ENCODE data around the gene TAS1R3.

- TF ChIP-seq CTCF (conservative IDR thresholded peaks at IDR 0.05; ENCODE audit: low read depth in 2 of 2) (no peak), REST (IDR thresholded peaks at IDR 0.05; ENCODE audit: unreplicated experiment) (no peak), POLR2AphosphoS5 (IDR thresholded peaks at IDR 0.05; ENCODE audit: low read depth) (no peak), NANOG (IDR thresholded peaks at IDR 0.05; ENCODE audit: borderline replicate concordance) (no peak), EZH2 (IDR thresholded peaks at IDR 0.05; ENCODE audit: low read depth, unreplicated experiment) (no peak), EZH2phosphoT487 (IDR thresholded peaks at IDR 0.05; ENCODE audit: unreplicated experiment) (no peak), CREB1 (CRISPR knock-in tag; IDR thresholded peaks at IDR 0.05; ENCODE audit: low read depth) (no peak), ZNF331 (CRISPR knock-in tag; IDR thresholded peaks at IDR 0.05; ENCODE audit: low read depth) (no peak), ZNF114 (CRISPR knock-in tag; IDR thresholded peaks at IDR 0.05) (no peak), ETS1 (IDR thresholded peaks at IDR 0.05) (no peak), JUNB (IDR thresholded peaks at IDR 0.05; ENCODE audit: unreplicated experiment) (no peak), STAT1 (IDR thresholded peaks at IDR 0.05; ENCODE audit: unreplicated experiment) (no peak)
- TF ChIP-seq, protein P1, sequence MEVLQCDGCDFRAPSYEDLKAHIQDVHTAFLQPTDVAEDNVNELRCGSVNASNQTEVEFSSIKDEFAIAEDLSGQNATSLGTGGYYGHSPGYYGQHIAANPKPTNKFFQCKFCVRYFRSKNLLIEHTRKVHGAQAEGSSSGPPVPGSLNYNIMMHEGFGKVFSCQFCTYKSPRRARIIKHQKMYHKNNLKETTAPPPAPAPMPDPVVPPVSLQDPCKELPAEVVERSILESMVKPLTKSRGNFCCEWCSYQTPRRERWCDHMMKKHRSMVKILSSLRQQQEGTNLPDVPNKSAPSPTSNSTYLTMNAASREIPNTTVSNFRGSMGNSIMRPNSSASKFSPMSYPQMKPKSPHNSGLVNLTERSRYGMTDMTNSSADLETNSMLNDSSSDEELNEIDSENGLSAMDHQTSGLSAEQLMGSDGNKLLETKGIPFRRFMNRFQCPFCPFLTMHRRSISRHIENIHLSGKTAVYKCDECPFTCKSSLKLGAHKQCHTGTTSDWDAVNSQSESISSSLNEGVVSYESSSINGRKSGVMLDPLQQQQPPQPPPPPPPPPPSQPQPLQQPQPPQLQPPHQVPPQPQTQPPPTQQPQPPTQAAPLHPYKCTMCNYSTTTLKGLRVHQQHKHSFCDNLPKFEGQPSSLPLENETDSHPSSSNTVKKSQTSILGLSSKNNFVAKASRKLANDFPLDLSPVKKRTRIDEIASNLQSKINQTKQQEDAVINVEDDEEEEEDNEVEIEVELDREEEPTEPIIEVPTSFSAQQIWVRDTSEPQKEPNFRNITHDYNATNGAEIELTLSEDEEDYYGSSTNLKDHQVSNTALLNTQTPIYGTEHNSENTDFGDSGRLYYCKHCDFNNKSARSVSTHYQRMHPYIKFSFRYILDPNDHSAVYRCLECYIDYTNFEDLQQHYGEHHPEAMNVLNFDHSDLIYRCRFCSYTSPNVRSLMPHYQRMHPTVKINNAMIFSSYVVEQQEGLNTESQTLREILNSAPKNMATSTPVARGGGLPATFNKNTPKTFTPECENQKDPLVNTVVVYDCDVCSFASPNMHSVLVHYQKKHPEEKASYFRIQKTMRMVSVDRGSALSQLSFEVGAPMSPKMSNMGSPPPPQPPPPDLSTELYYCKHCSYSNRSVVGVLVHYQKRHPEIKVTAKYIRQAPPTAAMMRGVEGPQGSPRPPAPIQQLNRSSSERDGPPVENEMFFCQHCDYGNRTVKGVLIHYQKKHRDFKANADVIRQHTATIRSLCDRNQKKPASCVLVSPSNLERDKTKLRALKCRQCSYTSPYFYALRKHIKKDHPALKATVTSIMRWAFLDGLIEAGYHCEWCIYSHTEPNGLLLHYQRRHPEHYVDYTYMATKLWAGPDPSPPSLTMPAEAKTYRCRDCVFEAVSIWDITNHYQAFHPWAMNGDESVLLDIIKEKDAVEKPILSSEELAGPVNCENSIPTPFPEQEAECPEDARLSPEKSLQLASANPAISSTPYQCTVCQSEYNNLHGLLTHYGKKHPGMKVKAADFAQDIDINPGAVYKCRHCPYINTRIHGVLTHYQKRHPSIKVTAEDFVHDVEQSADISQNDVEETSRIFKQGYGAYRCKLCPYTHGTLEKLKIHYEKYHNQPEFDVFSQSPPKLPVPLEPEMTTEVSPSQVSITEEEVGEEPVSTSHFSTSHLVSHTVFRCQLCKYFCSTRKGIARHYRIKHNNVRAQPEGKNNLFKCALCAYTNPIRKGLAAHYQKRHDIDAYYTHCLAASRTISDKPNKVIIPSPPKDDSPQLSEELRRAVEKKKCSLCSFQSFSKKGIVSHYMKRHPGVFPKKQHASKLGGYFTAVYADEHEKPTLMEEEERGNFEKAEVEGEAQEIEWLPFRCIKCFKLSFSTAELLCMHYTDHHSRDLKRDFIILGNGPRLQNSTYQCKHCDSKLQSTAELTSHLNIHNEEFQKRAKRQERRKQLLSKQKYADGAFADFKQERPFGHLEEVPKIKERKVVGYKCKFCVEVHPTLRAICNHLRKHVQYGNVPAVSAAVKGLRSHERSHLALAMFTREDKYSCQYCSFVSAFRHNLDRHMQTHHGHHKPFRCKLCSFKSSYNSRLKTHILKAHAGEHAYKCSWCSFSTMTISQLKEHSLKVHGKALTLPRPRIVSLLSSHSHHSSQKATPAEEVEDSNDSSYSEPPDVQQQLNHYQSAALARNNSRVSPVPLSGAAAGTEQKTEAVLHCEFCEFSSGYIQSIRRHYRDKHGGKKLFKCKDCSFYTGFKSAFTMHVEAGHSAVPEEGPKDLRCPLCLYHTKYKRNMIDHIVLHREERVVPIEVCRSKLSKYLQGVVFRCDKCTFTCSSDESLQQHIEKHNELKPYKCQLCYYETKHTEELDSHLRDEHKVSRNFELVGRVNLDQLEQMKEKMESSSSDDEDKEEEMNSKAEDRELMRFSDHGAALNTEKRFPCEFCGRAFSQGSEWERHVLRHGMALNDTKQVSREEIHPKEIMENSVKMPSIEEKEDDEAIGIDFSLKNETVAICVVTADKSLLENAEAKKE (CRISPR knock-in tag; IDR thresholded peaks at IDR 0.05) = no peak
Observed at GRCh38 chr1:1308756-1309250, 22.3 kb upstream of the TAS1R3 start.
